SK-N-SH treated with all-trans-retinoic acid at 6 μM for 48 hours (cell line): ENCODE results near the gene TTLL10.

Experiments
- ATAC-seq: fragments of 200-7000 bp; cut with Tn5 transposase; 3 replicates; pipeline ENCODE4 v1.9.1; 2020; ENCODE audit warnings: mild to moderate bottlenecking, moderate library complexity
- BACH2 ChIP-seq: fragments of 250-450 bp; sonication (Bioruptor Pico); IDR thresholded peaks from 2 replicates; pipeline ENCODE4 v1.9.0; 2021; ENCODE audit warnings: mild to moderate bottlenecking, borderline replicate concordance
- CSDC2 ChIP-seq: fragments of 250-450 bp; sonication (Bioruptor Pico); IDR thresholded peaks from 2 replicates; pipeline ENCODE4 v1.5.0; 2020; ENCODE audit warnings: mild to moderate bottlenecking, moderate library complexity
- CSRNP3 ChIP-seq: fragments of 250-450 bp; sonication (Bioruptor Pico); IDR thresholded peaks from 2 replicates; pipeline ENCODE4 v1.5.1; 2021; ENCODE audit warnings: mild to moderate bottlenecking, moderate library complexity
- ESRRG ChIP-seq: fragments of 250-450 bp; sonication (Bioruptor Pico); IDR thresholded peaks from 2 replicates; pipeline ENCODE4 v1.6.1; 2021; ENCODE audit warnings: mild to moderate bottlenecking
- ISL1 ChIP-seq: fragments of 250-450 bp; sonication (Bioruptor Pico); IDR thresholded peaks from 2 replicates; pipeline ENCODE4 v2.1.2; 2022; ENCODE audit warnings: mild to moderate bottlenecking, moderate library complexity
- OSR1 ChIP-seq: fragments of 250-450 bp; sonication (Bioruptor Pico); IDR thresholded peaks from 2 replicates; pipeline ENCODE4 v1.8.0; 2022; ENCODE audit warnings: moderate library complexity, mild to moderate bottlenecking, inconsistent platforms
- PPARA ChIP-seq: fragments of 250-450 bp; sonication (Bioruptor Pico); IDR thresholded peaks from 2 replicates; pipeline ENCODE4 v1.5.0; 2020; ENCODE audit warnings: mild to moderate bottlenecking, borderline replicate concordance
- RARB ChIP-seq: fragments of 250-450 bp; sonication (Bioruptor Pico); IDR thresholded peaks from 2 replicates; pipeline ENCODE4 v1.8.0; 2021; ENCODE audit warnings: mild to moderate bottlenecking, moderate library complexity
- SNAI2 ChIP-seq: fragments of 250-450 bp; sonication (Bioruptor Pico); IDR thresholded peaks from 2 replicates; pipeline ENCODE4 v1.5.0; 2020; ENCODE audit warnings: mild to moderate bottlenecking, moderate library complexity
- TCF4 ChIP-seq: fragments of 250-450 bp; sonication (Bioruptor Pico); IDR thresholded peaks from 2 replicates; pipeline ENCODE4 v1.8.0; 2021; ENCODE audit warnings: mild to moderate bottlenecking, moderate library complexity, borderline replicate concordance
- TSHZ2 ChIP-seq: fragments of 250-450 bp; sonication (Bioruptor Pico); IDR thresholded peaks from 2 replicates; pipeline ENCODE4 v1.5.0; 2020; ENCODE audit warnings: mild to moderate bottlenecking, moderate library complexity
- ZC3H10 ChIP-seq: fragments of 250-450 bp; sonication (Bioruptor Pico); IDR thresholded peaks from 2 replicates; pipeline ENCODE4 v1.5.1; 2021; ENCODE audit warnings: mild to moderate bottlenecking, moderate library complexity
- ZFP3 ChIP-seq: fragments of 250-450 bp; sonication (Bioruptor Pico); IDR thresholded peaks from 2 replicates; pipeline ENCODE4 v1.5.0; 2020; ENCODE audit warnings: mild to moderate bottlenecking, moderate library complexity
- ZNF565 ChIP-seq: fragments of 450-650 bp; formaldehyde crosslinking; conservative IDR thresholded peaks from 2 replicates; pipeline ENCODE4 v1.5.0; 2020; ENCODE audit warnings: low read depth, mild to moderate bottlenecking, moderate library complexity
- ZNF70 ChIP-seq: fragments of 450-650 bp; formaldehyde crosslinking; IDR thresholded peaks from 2 replicates; pipeline ENCODE4 v1.5.0; 2020; ENCODE audit warnings: mild to moderate bottlenecking, moderate library complexity
- TF ChIP-seq, protein P1 (sequence below): fragments of 250-450 bp; sonication (Bioruptor Pico); IDR thresholded peaks from 2 replicates; pipeline ENCODE4 v1.8.0; 2021; ENCODE audit warnings: low read depth, mild to moderate bottlenecking, moderate library complexity, borderline replicate concordance

The TTLL10 gene

GRCh38 chr1:1164701-1165451, 8.8 kb upstream of the TTLL10 start (continued):
- TF ChIP-seq, protein P1, sequence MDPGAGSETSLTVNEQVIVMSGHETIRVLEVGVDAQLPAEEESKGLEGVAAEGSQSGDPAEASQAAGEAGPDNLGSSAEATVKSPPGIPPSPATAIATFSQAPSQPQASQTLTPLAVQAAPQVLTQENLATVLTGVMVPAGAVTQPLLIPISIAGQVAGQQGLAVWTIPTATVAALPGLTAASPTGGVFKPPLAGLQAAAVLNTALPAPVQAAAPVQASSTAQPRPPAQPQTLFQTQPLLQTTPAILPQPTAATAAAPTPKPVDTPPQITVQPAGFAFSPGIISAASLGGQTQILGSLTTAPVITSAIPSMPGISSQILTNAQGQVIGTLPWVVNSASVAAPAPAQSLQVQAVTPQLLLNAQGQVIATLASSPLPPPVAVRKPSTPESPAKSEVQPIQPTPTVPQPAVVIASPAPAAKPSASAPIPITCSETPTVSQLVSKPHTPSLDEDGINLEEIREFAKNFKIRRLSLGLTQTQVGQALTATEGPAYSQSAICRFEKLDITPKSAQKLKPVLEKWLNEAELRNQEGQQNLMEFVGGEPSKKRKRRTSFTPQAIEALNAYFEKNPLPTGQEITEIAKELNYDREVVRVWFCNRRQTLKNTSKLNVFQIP (CRISPR knock-in tag), result no peak
- TF ChIP-seq ZNF70 (CRISPR knock-in tag), result no peak
- no peak for TF ChIP-seq ZFP3 (CRISPR knock-in tag)

DNA sequence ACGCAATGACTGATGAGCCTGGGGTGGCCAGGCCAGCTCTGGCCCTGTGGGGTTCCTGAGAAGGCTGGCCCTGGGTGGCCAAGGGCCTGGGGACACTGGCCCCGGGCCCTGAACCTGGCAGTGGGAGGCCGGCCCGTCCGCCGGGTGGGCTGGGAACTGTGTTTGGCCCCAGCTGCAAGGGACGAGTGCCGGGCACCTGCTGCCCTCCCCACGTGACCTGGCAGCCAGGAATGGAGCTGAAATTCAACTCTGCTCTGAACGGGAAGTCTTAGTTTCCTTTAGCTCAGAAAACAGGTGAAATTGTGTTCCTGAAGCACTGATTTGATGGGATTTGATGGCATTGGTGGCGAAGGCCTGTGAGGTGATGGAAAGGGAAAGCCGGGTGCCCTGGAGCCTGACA, 8.2 kb upstream of the TTLL10 start:
- no peak for ATAC-seq
- TF ChIP-seq ZFP3 (CRISPR knock-in tag), result no peak
- TF ChIP-seq PPARA (CRISPR knock-in tag), result no peak
- TF ChIP-seq ESRRG (CRISPR knock-in tag), result no peak
- TF ChIP-seq SNAI2, result no peak

DNA sequence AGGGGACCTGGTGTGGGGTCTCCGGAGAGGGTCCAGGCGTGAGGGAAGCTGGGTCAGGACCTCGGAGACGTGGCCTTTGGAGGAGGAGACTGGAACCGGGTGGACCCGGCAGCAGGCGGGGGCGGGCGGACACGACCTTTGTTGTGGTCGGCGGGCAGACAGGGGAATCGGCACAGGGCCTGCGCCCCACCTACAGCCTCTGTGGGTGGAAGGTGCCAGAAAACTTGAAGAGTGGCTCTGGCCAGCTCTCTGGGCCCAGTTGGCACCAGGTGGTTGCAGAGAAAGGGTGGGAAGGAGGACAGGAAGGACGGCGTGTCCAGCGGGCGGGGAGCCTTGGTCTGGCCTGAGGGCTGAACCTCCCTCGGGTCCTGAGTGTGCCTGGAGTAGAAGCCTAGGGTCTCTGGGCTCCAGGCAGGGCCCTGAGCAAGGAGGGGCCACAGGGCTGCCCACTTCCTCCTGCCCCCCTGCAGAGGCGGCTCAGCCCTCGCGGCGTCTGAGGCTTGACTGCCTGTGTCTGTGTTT, 7.7 kb upstream of the TTLL10 start:
- no peak for ATAC-seq
- TF ChIP-seq ESRRG (CRISPR knock-in tag), result no peak
- TF ChIP-seq ZC3H10 (CRISPR knock-in tag), result no peak

GRCh38 chr1:1166642-1167397, 6.9 kb upstream of the TTLL10 start:
- ATAC-seq, result no peak
- no peak for TF ChIP-seq CSRNP3

DNA sequence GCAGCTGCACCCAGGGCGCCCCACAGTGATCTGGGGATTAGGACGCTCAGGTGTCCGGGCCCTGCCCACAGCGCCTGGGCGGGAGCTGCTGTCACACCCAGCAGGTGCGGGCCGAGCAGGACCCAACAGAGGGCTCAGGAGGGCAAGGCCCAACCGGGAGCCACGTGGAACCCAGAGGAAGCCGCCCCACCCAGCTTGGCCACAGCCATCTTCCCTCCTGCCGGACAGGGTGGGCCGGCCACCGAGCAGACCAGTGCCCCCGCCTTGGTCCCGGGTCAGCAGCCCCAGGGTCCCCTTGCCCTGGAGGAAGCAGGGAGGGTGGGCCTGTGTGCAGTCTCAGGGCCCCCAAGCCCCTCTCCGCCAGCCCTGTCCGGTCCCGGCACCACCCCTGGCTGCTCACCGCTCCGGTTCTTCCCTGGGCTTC, 6.3 kb upstream of the TTLL10 start:
- ATAC-seq, result no peak
- no peak for TF ChIP-seq ZNF70 (CRISPR knock-in tag)
- TF ChIP-seq TCF4 (CRISPR knock-in tag), result no peak
- TF ChIP-seq RARB (CRISPR knock-in tag), result no peak
- no peak for TF ChIP-seq ZFP3 (CRISPR knock-in tag)
- no peak for TF ChIP-seq BACH2 (CRISPR knock-in tag)
- TF ChIP-seq, all 23 proteins: peak for 0

GRCh38 chr1:1167841-1168450, 5.7 kb upstream of the TTLL10 start:
- no peak for TF ChIP-seq ISL1 (CRISPR knock-in tag)
- TF ChIP-seq OSR1 (CRISPR knock-in tag), result no peak
- TF ChIP-seq ZNF565, result no peak
- TF ChIP-seq CSDC2 (CRISPR knock-in tag), result no peak
- TF ChIP-seq TSHZ2 (CRISPR knock-in tag), result no peak
- no peak for TF ChIP-seq SNAI2
- no peak for TF ChIP-seq ZNF70 (CRISPR knock-in tag)
- TF ChIP-seq, all 23 proteins: peak for 0
- ATAC-seq, result no peak
